HepG2 (cell line): Measurements from ENCODE around the gene CHPF. TPM values are rescaled to one million over a fixed set of nuclear protein-coding genes. Genes with fewer than 3 reads are reported as not detected.

Experiments
- ESRRA ChIP-seq: sonication (generic); formaldehyde crosslinking; IDR thresholded peaks from 2 replicates; pipeline ENCODE4 v1.5.1; 2020; ENCODE audit warnings: mild to moderate bottlenecking, low read depth, missing genetic modification reagents
- FOXO4 ChIP-seq: sonication (generic); formaldehyde crosslinking; conservative IDR thresholded peaks from 2 replicates; pipeline ENCODE4 v1.8.1; 2023; ENCODE audit warnings: missing genetic modification reagents
- HMGXB4 ChIP-seq, 2 experiments: sonication (generic) in 1 of 2; formaldehyde crosslinking in 1 of 2; IDR thresholded peaks; 2 replicates each; pipeline versions ENCODE4 v1.4.0 to v1.6.1; 2018 to 2020; ENCODE audit warnings: missing genetic modification reagents in 2 of 2, borderline replicate concordance in 1 of 2, low read depth in 1 of 2, mild to moderate bottlenecking in 1 of 2, missing biosample characterization in 1 of 2
- HOXD1 ChIP-seq: sonication (generic); formaldehyde crosslinking; IDR thresholded peaks from 2 replicates; pipeline ENCODE4 v1.5.0; 2020; ENCODE audit warnings: missing genetic modification reagents
- PHF20 ChIP-seq: sonication (generic); formaldehyde crosslinking; IDR thresholded peaks from 2 replicates; pipeline ENCODE4 v1.5.0; 2020; ENCODE audit warnings: mild to moderate bottlenecking, missing genetic modification reagents
- PRDM15 ChIP-seq: sonication (generic); formaldehyde crosslinking; IDR thresholded peaks from 2 replicates; pipeline ENCODE4 v1.4.0; 2020; ENCODE audit warnings: missing genetic modification reagents
- SMAD9 ChIP-seq: sonication (generic); formaldehyde crosslinking; IDR thresholded peaks from 2 replicates; pipeline ENCODE4 v1.5.1; 2020; ENCODE audit warnings: mild to moderate bottlenecking, missing genetic modification reagents
- ZNF609 ChIP-seq: sonication (generic); formaldehyde crosslinking; IDR thresholded peaks from 2 replicates; pipeline ENCODE4 v1.4.0; 2020; ENCODE audit warnings: mild to moderate bottlenecking, missing genetic modification reagents, borderline replicate concordance
- polyA plus RNA-seq, 8 experiments: library from polyadenylated mRNA; depleted of rRNA in 3 of 8; stranded (reverse) in 7 of 8; unstranded in 1 of 8; fragments of >200 nt; fragmentation: Illumina TruSeq in 4 of 8; extraction: Trizol in 4 of 8; gene quantifications; 2 replicates each; pipeline versions ENCODE4 v1.2.1 to v1.2.3, GENCODE V29; 2011 to 2016; ENCODE audit warnings: low read depth in 4 of 8, missing spikeins in 1 of 8, mixed read lengths in 1 of 8; ENCODE audit not compliant: insufficient read depth in 1 of 8
- total RNA-seq, 5 experiments: library from RNA; depleted of rRNA; stranded (reverse); fragments of >200 nt; fragmentation: Illumina TruSeq; extraction: Trizol; gene quantifications; 2 replicates each; pipeline ENCODE4 v1.2.3, GENCODE V29; 2016; ENCODE audit warnings: low read depth in 1 of 5
- TF ChIP-seq, protein P1 (sequence below): sonication (generic); formaldehyde crosslinking; IDR thresholded peaks from 2 replicates; pipeline ENCODE4 v1.4.0; 2020; ENCODE audit warnings: missing genetic modification reagents, mild to moderate bottlenecking, borderline replicate concordance
- TF ChIP-seq, protein P2 (sequence below): sonication (generic); formaldehyde crosslinking; conservative IDR thresholded peaks from 2 replicates; pipeline ENCODE4 v1.4.0; 2020; ENCODE audit warnings: mild to moderate bottlenecking, missing genetic modification reagents, moderate library complexity

CHPF gene
- total and polyA plus RNA-seq, 2 of the 13 experiments (the other 11 are each of a cell fraction or from before 2014, with no cell fraction given), result 79.6 to 111 TPM

DNA sequence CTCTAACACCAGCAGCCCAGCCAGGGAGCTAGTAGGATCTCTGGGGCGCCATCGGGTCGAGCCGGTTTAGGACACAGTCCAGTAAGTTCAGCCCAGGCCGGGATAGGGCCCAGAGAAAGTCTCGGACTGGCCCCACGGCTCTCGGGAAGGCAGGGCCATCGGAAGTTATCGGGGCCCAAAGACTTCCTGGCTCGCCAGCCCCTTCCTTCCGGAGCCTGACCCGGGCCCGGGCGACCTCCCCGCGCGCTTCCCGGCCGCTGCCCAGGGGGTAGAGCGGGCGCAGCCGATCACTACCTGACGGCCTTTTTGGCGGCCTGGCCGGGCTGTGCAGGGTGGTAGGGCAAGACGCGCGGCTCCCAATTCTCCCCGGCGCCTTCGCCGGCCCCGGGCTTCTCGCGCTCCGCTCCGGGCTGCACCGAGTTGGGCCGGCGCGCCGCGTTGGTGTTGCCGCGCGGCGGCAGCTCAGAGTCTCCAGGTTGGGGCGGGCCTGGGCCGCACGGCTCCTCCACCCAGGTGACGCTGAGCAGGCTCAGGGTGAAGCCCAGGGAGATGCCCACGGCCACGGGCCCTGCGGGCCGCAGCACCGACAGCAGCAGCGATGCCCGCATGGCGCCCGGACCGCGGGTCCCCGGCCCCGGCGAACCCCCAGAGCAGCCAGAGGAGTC lies 546 bp downstream of the CHPF start (continued):
- TF ChIP-seq PRDM15 (CRISPR knock-in tag) (no peak), SMAD9 (CRISPR knock-in tag) (no peak), HMGXB4 (CRISPR knock-in tag; IDR thresholded peaks at IDR 0.05; ENCODE audit: borderline replicate concordance in 1 of 2, low read depth in 1 of 2) (peak; percentile 38 to 76; a peak in 3 of 4 replicates), PHF20 (CRISPR knock-in tag) (no peak), ZNF609 (CRISPR knock-in tag) (no peak; the same call in 1 of the 2 replicates), HOXD1 (CRISPR knock-in tag) (0 out of 2 replicates have a peak, but pooled peaks have one; percentile 58), ESRRA (CRISPR knock-in tag) (no peak), FOXO4 (CRISPR knock-in tag) (no peak)
- TF ChIP-seq, protein P1, sequence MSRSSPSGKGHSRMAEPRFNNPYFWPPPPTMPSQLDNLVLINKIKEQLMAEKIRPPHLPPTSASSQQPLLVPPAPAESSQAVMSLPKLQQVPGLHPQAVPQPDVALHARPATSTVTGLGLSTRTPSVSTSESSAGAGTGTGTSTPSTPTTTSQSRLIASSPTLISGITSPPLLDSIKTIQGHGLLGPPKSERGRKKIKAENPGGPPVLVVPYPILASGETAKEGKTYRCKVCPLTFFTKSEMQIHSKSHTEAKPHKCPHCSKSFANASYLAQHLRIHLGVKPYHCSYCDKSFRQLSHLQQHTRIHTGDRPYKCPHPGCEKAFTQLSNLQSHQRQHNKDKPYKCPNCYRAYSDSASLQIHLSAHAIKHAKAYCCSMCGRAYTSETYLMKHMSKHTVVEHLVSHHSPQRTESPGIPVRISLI (CRISPR knock-in tag), result no peak
- TF ChIP-seq, protein P2, sequence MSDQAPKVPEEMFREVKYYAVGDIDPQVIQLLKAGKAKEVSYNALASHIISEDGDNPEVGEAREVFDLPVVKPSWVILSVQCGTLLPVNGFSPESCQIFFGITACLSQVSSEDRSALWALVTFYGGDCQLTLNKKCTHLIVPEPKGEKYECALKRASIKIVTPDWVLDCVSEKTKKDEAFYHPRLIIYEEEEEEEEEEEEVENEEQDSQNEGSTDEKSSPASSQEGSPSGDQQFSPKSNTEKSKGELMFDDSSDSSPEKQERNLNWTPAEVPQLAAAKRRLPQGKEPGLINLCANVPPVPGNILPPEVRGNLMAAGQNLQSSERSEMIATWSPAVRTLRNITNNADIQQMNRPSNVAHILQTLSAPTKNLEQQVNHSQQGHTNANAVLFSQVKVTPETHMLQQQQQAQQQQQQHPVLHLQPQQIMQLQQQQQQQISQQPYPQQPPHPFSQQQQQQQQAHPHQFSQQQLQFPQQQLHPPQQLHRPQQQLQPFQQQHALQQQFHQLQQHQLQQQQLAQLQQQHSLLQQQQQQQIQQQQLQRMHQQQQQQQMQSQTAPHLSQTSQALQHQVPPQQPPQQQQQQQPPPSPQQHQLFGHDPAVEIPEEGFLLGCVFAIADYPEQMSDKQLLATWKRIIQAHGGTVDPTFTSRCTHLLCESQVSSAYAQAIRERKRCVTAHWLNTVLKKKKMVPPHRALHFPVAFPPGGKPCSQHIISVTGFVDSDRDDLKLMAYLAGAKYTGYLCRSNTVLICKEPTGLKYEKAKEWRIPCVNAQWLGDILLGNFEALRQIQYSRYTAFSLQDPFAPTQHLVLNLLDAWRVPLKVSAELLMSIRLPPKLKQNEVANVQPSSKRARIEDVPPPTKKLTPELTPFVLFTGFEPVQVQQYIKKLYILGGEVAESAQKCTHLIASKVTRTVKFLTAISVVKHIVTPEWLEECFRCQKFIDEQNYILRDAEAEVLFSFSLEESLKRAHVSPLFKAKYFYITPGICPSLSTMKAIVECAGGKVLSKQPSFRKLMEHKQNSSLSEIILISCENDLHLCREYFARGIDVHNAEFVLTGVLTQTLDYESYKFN, result no peak
